Tibial nerve (tissue), 4 donors: ENCODE measurements around the gene KDM2A. TPM values are rescaled to one million over a fixed set of nuclear protein-coding genes. Genes with fewer than 3 reads are reported as not detected.
A peak's percentile ranks its signal among the peaks of the same experiment; 100 is the strongest.

ENCODE experiments used
- DNase-seq, 2 donors: peaks; one replicate each; pipeline ENCODE4 v3.0.0-alpha.2; 2019; ENCODE audit warnings: low spot score in 2 of 2
- H3K27ac ChIP-seq, 4 donors: fragments of 200-600 bp; sonication (generic) in 3 of 4; one replicate each; pipeline ENCODE4 v1.5.1; 2017 to 2019; ENCODE audit warnings: mild to moderate bottlenecking in 1 of 4
- H3K27me3 ChIP-seq, 2 donors: fragments of 200-600 bp; sonication (generic) in 1 of 2; one replicate each; pipeline versions ENCODE4 v1.5.1 to v1.6.0; 2017 to 2019
- H3K36me3 ChIP-seq, 3 donors: fragments of 200-600 bp; sonication (generic); one replicate each; pipeline ENCODE4 v1.5.1; 2018 to 2019
- H3K4me1 ChIP-seq, 4 donors: fragments of 200-600 bp; sonication (generic) in 3 of 4; one replicate each; pipeline ENCODE4 v1.5.1; 2017 to 2019
- H3K4me3 ChIP-seq, 4 donors: fragments of 200-600 bp; sonication (generic) in 3 of 4; one replicate each; pipeline ENCODE4 v1.5.1; 2017 to 2019; ENCODE audit warnings: mild to moderate bottlenecking in 1 of 4, moderate library complexity in 1 of 4
- H3K9me3 ChIP-seq, 4 donors: fragments of 200-600 bp; sonication (generic) in 3 of 4; one replicate each; pipeline ENCODE4 v1.5.1; 2017 to 2019
- EP300 ChIP-seq, 2 donors: sonication (generic); formaldehyde crosslinking; IDR thresholded peaks; one replicate each; pipeline ENCODE4 v1.6.1; 2017; ENCODE audit warnings: antibody characterized with exemption in 2 of 2, mild to moderate bottlenecking in 1 of 2
- POLR2A ChIP-seq, 2 donors: fragments of 450-650 bp; IDR thresholded peaks; one replicate each; pipeline ENCODE4 v1.6.1; 2017; ENCODE audit warnings: antibody characterized with exemption in 2 of 2, mild to moderate bottlenecking in 2 of 2, moderate library complexity in 2 of 2
- WGBS, 2 donors: methylation state at CpG; one replicate each; pipeline ENCODE4 v1.1.5; 2018; 5-methylcytosine and 5-hydroxymethylcytosine counted together
- total RNA-seq, 4 donors: library from RNA; depleted of rRNA; stranded (reverse); fragments of >200 nt; gene quantifications; one replicate each; pipeline ENCODE4 v1.1.0, GENCODE V29; 2016
- TF ChIP-seq, protein P1 (sequence below), 5 experiments: fragments of 200-600 bp in 3 of 5; fragments of 450-650 bp in 2 of 5; sonication (generic) in 3 of 5; IDR thresholded peaks; one replicate each; pipeline ENCODE4 v1.5.1; 2016 to 2019; ENCODE audit warnings: antibody characterized with exemption in 5 of 5, mild to moderate bottlenecking in 3 of 5, moderate library complexity in 2 of 5

Gene KDM2A
- total RNA-seq, 4 donors from 2014 or later, result 40.9 to 106 (median 67.4) TPM

DNA sequence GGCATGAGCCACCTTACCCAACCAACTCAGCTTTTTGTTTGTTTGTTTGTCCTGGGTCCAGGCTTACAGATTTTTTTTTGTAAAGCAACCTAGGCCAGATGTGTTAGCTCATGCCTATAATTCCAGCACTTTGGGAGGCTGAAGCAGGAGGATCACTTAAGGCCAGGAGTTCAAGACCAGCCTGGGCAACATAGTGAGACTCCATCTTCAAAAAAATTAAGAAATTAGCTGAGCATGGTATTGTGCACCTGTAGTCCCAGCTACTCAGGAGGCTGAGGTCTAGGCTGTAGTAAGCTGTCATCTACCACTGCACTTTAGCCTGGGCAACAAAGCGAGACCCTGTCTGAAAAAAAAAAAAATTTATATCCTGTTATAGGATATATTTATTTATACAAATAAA is 118.5 kb downstream of the KDM2A start:
- 94 to 97% methylated on average over 1 of the region's 1 CpG for WGBS, 2 donors
- no peak for TF ChIP-seq POLR2A (IDR thresholded peaks at IDR 0.05)
- TF ChIP-seq, protein P1, sequence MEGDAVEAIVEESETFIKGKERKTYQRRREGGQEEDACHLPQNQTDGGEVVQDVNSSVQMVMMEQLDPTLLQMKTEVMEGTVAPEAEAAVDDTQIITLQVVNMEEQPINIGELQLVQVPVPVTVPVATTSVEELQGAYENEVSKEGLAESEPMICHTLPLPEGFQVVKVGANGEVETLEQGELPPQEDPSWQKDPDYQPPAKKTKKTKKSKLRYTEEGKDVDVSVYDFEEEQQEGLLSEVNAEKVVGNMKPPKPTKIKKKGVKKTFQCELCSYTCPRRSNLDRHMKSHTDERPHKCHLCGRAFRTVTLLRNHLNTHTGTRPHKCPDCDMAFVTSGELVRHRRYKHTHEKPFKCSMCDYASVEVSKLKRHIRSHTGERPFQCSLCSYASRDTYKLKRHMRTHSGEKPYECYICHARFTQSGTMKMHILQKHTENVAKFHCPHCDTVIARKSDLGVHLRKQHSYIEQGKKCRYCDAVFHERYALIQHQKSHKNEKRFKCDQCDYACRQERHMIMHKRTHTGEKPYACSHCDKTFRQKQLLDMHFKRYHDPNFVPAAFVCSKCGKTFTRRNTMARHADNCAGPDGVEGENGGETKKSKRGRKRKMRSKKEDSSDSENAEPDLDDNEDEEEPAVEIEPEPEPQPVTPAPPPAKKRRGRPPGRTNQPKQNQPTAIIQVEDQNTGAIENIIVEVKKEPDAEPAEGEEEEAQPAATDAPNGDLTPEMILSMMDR (IDR thresholded peaks at IDR 0.05), result no peak
- TF ChIP-seq EP300 (IDR thresholded peaks at IDR 0.05), result no peak
- no peak overlapping the region for H3K4me3 ChIP-seq
- peaks cover 0 to 40% (median 28%) of the 10 kb centered on the region in 4 donors for H3K4me1 ChIP-seq
- H3K36me3 ChIP-seq, result peaks cover 0 to 22% (median 0%) of the 10 kb centered on the region in 3 donors
- no peaks in the 10 kb centered on the region for H3K9me3 ChIP-seq
- DNase-seq, result no peak
- H3K27me3 ChIP-seq, result no peaks in the 10 kb centered on the region
- H3K27ac ChIP-seq, result no peak overlapping the region

DNA sequence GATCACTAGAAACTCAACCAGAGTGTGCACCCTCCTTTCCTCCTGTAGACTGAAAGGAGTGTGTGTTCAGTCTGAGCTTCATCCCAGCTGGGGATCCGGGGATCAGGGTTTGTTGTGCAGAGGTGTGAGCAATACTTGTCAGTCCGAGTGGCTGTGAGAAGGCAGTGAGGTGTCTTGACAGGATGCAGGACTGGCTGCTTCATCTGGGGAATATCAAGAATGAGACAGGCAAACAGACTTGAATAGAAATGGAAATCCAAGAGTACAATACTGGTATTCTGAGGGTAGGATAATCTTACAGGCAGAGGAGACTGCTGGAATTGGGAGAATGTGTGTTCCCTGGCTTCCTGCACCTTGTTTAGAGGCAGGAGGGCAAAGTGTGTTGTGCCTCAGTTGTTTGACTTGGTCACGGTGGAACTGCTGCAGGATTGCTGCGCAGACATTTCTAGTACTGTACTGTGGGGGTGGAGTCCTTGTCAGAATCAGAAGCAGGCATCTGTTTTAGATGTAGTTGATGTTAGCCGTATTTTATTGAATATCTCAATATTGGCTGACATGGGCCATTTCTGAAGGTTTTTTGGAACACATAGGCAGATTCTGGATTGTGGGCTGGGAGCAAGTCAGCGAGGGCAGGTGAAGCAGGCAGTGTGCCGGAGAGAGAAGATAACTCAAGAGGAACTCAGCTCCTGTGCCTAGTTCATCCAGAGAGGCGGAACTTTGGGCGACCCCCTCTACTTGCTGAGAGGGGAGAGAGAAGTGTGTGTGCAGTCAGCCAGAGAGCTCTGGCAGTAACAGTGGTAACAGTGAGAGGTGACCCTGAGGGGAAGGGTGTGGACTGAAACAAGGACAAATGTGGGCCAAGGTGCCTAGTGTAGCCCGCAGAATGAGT is 120.1 kb downstream of the KDM2A start:
- no peak for DNase-seq
- WGBS, 2 donors, result 6% methylated on average over 10 of the region's 10 CpGs
- H3K36me3 ChIP-seq, result peaks cover 0 to 23% (median 7%) of the 10 kb centered on the region in 3 donors
- H3K27ac ChIP-seq, result peak overlapping the region in 3 of 4 donors; percentile 80 to 94 (median 92)
- no peak for TF ChIP-seq EP300 (IDR thresholded peaks at IDR 0.05)
- TF ChIP-seq, protein P1 (IDR thresholded peaks at IDR 0.05), result no peak
- no peak for TF ChIP-seq POLR2A (IDR thresholded peaks at IDR 0.05)
- peaks cover 0 to 56% (median 39%) of the 10 kb centered on the region in 4 donors for H3K4me1 ChIP-seq
- H3K27me3 ChIP-seq, result no peaks in the 10 kb centered on the region
- peak overlapping the region in 2 of 4 donors; percentile 67 to 69 for H3K4me3 ChIP-seq
- no peaks in the 10 kb centered on the region for H3K9me3 ChIP-seq

DNA sequence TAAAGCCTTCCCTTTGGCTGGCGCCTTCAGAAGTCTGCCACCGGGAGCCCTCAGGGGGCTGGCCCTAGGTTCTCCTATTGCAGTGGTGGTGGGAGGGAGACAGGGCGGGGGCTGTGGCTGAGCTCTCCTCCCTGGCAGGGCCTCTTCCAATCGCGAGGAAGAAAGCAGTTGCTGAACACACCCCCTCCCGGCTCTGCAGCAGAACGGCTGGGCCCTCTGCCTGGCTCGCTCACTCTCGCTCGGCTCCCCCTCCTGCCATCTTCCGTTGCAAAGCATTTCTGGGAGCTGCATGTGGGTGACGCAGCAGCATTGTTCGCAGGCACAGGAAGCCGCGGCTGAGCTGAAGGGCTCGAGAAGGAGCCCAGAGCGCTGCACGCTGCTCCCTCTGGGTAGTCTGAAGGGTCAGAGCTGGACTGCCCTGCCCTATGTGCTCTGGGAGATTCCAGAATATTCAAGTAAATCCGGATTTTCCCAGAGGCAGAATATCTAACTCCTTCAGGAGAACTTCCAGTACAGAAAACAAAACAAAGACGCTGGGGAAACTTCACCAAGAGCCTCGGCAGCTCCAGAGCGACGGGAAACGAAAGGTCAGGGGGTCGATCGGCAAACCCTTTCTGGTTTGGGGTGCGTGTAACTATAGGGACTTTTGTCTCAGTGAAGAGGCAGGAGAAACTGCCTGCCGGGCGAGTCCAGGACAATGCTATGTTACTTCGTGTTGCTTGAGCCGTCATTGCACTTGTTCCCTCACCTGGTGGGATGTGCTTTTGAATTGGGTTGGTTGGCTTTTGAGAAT is 120.9 kb downstream of the KDM2A start:
- peak overlapping the region; percentile 56 to 69 (median 62) for H3K4me3 ChIP-seq
- peak; percentile 91 to 93 for DNase-seq
- peaks cover 0 to 27% (median 7%) of the 10 kb centered on the region in 3 donors for H3K36me3 ChIP-seq
- peak overlapping the region; percentile 72 to 94 (median 92) for H3K27ac ChIP-seq
- peaks cover 0 to 57% (median 39%) of the 10 kb centered on the region in 4 donors for H3K4me1 ChIP-seq
- TF ChIP-seq, protein P1 (IDR thresholded peaks at IDR 0.05), result peak in 3 of 5 experiments; percentile 39 to 46 (median 39)
- TF ChIP-seq POLR2A (IDR thresholded peaks at IDR 0.05), result peak; percentile 89 to 93
- peak in 1 of 2 donors; percentile 99 for TF ChIP-seq EP300 (IDR thresholded peaks at IDR 0.05)
- 0% methylated on average over 23 to 30 of the region's 31 CpGs for WGBS, 2 donors
- no peaks in the 10 kb centered on the region for H3K27me3 ChIP-seq
- H3K9me3 ChIP-seq, result no peaks in the 10 kb centered on the region

GRCh38 chr11:67240576-67241389 is 121.7 kb downstream of the KDM2A start:
- Histone ChIP-seq H3K9me3 (no peaks in the 10 kb centered on the region), H3K4me1 (peaks cover 0 to 57% (median 39%) of the 10 kb centered on the region in 4 donors), H3K27ac (peak overlapping the region; percentile 72 to 94 (median 92)), H3K36me3 (peaks cover 0 to 31% (median 15%) of the 10 kb centered on the region in 3 donors), H3K27me3 (no peaks in the 10 kb centered on the region), H3K4me3 (peak overlapping the region; percentile 56 to 69 (median 62))
- TF ChIP-seq, protein P1 (IDR thresholded peaks at IDR 0.05), result no peak
- TF ChIP-seq POLR2A (IDR thresholded peaks at IDR 0.05), result no peak
- TF ChIP-seq EP300 (IDR thresholded peaks at IDR 0.05), result peak in 1 of 2 donors; percentile 59
- DNase-seq, result peak in 1 of 2 donors; percentile 67
- 0 to 1% methylated on average over 15 to 16 of the region's 16 CpGs for WGBS, 2 donors
